Measurements from ENCODE around the gene B4GAT1. TPM values are rescaled to one million over a fixed set of nuclear protein-coding genes. Genes with fewer than 3 reads are reported as not detected.
"Not testable (repeated sequence)": the region's sequence is repeated elsewhere in the genome, so short reads cannot be mapped to it uniquely, and the experiment has no call there.

B4GAT1 gene
- total and polyA plus RNA-seq, 2 donors (not counting 3 experiments of a cell fraction or from before 2014, with no cell fraction given), result 21.2 to 21.6 TPM

DNA sequence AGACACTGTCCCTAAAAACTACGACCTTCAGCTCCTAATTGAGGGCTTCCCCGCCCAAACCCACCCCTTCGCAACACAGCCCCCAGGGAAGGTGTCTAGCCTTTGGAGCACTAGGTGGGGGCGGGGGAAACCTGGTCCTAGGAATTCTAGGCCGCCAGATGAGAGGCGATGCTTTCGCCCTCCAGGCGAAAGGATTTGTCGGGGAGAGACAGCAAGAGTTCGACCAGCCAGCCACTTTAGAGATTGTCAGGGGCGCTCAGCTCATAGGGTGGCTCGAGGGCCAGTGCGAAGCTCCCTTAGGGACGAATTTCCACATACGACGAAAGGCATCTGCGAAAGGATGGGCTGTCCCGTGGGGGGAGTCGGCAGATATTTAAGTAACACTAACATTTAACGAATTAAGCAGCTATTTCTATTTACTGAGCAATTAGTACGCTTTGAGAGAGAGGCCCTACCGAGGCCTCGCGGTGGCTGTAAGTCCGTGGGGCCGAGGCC, 35.9 kb downstream of the B4GAT1 start:
- dilution Hi-C loops (cut with MboI; ENCODE audit: extremely low pct_ligation_motif_present, low sequenced_read_pairs), result no loop called here
- H3K27ac ChIP-seq (ENCODE audit: insufficient read depth, low read depth, low read length), result no peak overlapping the region
- FAIRE-seq, result no peak
- H2AFZ ChIP-seq (ENCODE audit: low read depth, low read length), result peak overlapping the region; percentile 99
- H4K20me1 ChIP-seq (replicated peaks; ENCODE audit: control insufficient read depth, extremely low read depth, insufficient read depth, low read length), result no peaks in the 10 kb centered on the region
- intact Hi-C loops (cut with micrococcal nuclease), result loop anchor here (5.0 kb wide), 1 partner anchor 126 kb away; the partner anchor contains the start of gene MRPL11
- no peaks in the 10 kb centered on the region for H3K9me1 ChIP-seq (replicated peaks; ENCODE audit: control insufficient read depth, extremely low read depth, insufficient read depth, low read length)
- peak overlapping the region; percentile 35 to 82 (median 79) for H3K4me3 ChIP-seq (replicated peaks in 1 of 3; ENCODE audit: insufficient read depth in 1 of 3, low read depth in 1 of 3, low read length in 3 of 3)
- peak overlapping the region; percentile 93 for H3K4me2 ChIP-seq (ENCODE audit: insufficient read depth, low read length)
- peaks cover 4% of the 10 kb centered on the region for H3K4me1 ChIP-seq (ENCODE audit: control insufficient read depth, extremely low read depth, insufficient read depth, low read length)
- no peaks in the 10 kb centered on the region for H3K9me3 ChIP-seq (replicated peaks; ENCODE audit: control insufficient read depth, insufficient read depth, low read length)
- TF ChIP-seq JUN (IDR thresholded peaks at IDR 0.05; ENCODE audit: borderline replicate concordance, insufficient read depth, insufficient read length, low read depth) (no peak), EZH2 (IDR thresholded peaks at IDR 0.05; ENCODE audit: borderline replicate concordance, low read depth, low read length, severe bottlenecking) (no peak), POLR2A (IDR thresholded peaks at IDR 0.05; ENCODE audit: low read depth, low read length) (no peak), CTCF (IDR thresholded peaks at IDR 0.05; ENCODE audit: extremely low read depth in 1 of 2, insufficient read depth in 1 of 2, low read depth in 1 of 2, low read length in 2 of 2) (peak in 1 of 2 donors; percentile 89)
- BruUV-seq (replicated peaks), result no TSS peak
- no peaks in the 10 kb centered on the region for H3K79me2 ChIP-seq (ENCODE audit: control insufficient read depth, insufficient read depth, low read length)
- peak overlapping the region; percentile 56 for H3K9ac ChIP-seq (replicated peaks; ENCODE audit: extremely low read depth, insufficient read depth, low read length)
- H3K27me3 ChIP-seq (ENCODE audit: control insufficient read depth in 2 of 2, insufficient read depth in 2 of 2, low read length in 2 of 2), result peaks cover 0 to 5% of the 10 kb centered on the region in 2 experiments
- no peaks in the 10 kb centered on the region for H3K36me3 ChIP-seq (ENCODE audit: control insufficient read depth in 2 of 2, extremely low read depth in 1 of 2, insufficient read depth in 2 of 2, low read length in 2 of 2)
- DNase-seq (ENCODE audit: low read depth, low spot score), result no peak
- CTCF ChIA-PET, result interaction anchor here (0.6 to 9.5 kb wide), 30 partner anchors 11 to 150 kb away, joined by 3 to 225 read pairs (median 5); partner anchors contain the start of genes B4GAT1, BRMS1, MRPL11 and RIN1
- POLR2A ChIA-PET, result interaction anchor here (0.9 to 2.1 kb wide), 3 partner anchors 15 to 24 kb away, joined by 3 to 8 read pairs (median 4); partner anchors contain the start of genes RIN1 and YIF1A

GRCh38 chr11:66310803-66311440, 36.5 kb downstream of the B4GAT1 start:
- H3K9ac ChIP-seq (replicated peaks; ENCODE audit: extremely low read depth, insufficient read depth, low read length); H3K4me3 ChIP-seq (replicated peaks in 1 of 3; ENCODE audit: insufficient read depth in 1 of 3, low read depth in 1 of 3, low read length in 3 of 3); BruUV-seq (replicated peaks); H2AFZ ChIP-seq (ENCODE audit: low read depth, low read length); H3K27ac ChIP-seq (ENCODE audit: insufficient read depth, low read depth, low read length); H3K4me1 ChIP-seq (ENCODE audit: control insufficient read depth, extremely low read depth, insufficient read depth, low read length); H3K36me3 ChIP-seq (ENCODE audit: control insufficient read depth in 2 of 2, extremely low read depth in 1 of 2, insufficient read depth in 2 of 2, low read length in 2 of 2); H3K27me3 ChIP-seq (ENCODE audit: control insufficient read depth in 2 of 2, insufficient read depth in 2 of 2, low read length in 2 of 2); H4K20me1 ChIP-seq (replicated peaks; ENCODE audit: control insufficient read depth, extremely low read depth, insufficient read depth, low read length); FAIRE-seq; H3K79me2 ChIP-seq (ENCODE audit: control insufficient read depth, insufficient read depth, low read length); H3K9me1 ChIP-seq (replicated peaks; ENCODE audit: control insufficient read depth, extremely low read depth, insufficient read depth, low read length); dilution Hi-C loops (cut with MboI; ENCODE audit: extremely low pct_ligation_motif_present, low sequenced_read_pairs); DNase-seq (ENCODE audit: low read depth, low spot score); H3K4me2 ChIP-seq (ENCODE audit: insufficient read depth, low read length); H3K9me3 ChIP-seq (replicated peaks; ENCODE audit: control insufficient read depth, insufficient read depth, low read length): not testable (repeated sequence)
- intact Hi-C loops (cut with micrococcal nuclease), result loop anchor here (5.0 kb wide), 1 partner anchor 126 kb away; the partner anchor contains the start of gene MRPL11
- ChIA-PET CTCF (interaction anchor here (0.6 to 9.5 kb wide), 29 partner anchors 10 to 137 kb away, joined by 3 to 225 read pairs (median 5); partner anchors contain the start of genes B4GAT1, BRMS1, MRPL11 and RIN1), POLR2A (interaction anchor here (2.1 kb wide), 1 partner anchor 22 kb away, joined by 8 read pairs; the partner anchor contains the start of gene YIF1A)
